Activated naive CD4-positive, alpha-beta T cell treated with anti-CD3 and anti-CD28 coated beads for 36 hours (primary cell): ENCODE data around the gene CMIP. TPM values are rescaled to one million over a fixed set of nuclear protein-coding genes. Genes with fewer than 3 reads are reported as not detected.

ENCODE experiments used
- CTCF ChIA-PET: fragments of 350-600 bp; sonication (Branson Sonifier 250); formaldehyde crosslinking; loops from one replicate; lab custom pipeline; 2021; ENCODE audit warnings: antibody characterized with exemption; lab: Charles Lee
- DNase-seq: peaks from one replicate; pipeline ENCODE4 v3.0.0-alpha.2; 2020
- H3K27ac Mint-ChIP-seq: one replicate; pipeline ENCODE4 v1.8.0; 2021; ENCODE audit warnings: mild to moderate bottlenecking, mixed read lengths
- H3K27me3 Mint-ChIP-seq: one replicate; pipeline ENCODE4 v1.8.0; 2021; ENCODE audit warnings: low read depth, mixed read lengths
- H3K36me3 Mint-ChIP-seq: one replicate; pipeline ENCODE4 v1.8.0; 2021; ENCODE audit warnings: low read depth, mixed read lengths
- H3K4me1 Mint-ChIP-seq: one replicate; pipeline ENCODE4 v1.8.0; 2021; ENCODE audit warnings: low read depth, mixed read lengths
- H3K4me3 Mint-ChIP-seq: one replicate; pipeline ENCODE4 v1.8.0; 2021; ENCODE audit warnings: mild to moderate bottlenecking, moderate library complexity, mixed read lengths
- H3K9me3 Mint-ChIP-seq: one replicate; pipeline ENCODE4 v1.8.0; 2021; ENCODE audit warnings: mixed read lengths
- intact Hi-C: fragments of 100-400 bp; cut with micrococcal nuclease; formaldehyde crosslinking; loops from one replicate; pipeline ENCODE4 v1.15.1; 2023
- microRNA-seq: library from miRNA; unstranded; fragments of <30 nt; microRNA quantifications from one replicate; pipeline ENCODE4 v1.2.0, GENCODE V29; 2022; ENCODE audit warnings: borderline microRNAs expressed, borderline replicate concordance
- total RNA-seq, 2 experiments: library from RNA; stranded (reverse); gene quantifications; one replicate each; pipeline ENCODE4 v1.2.3, GENCODE V29; 2021

CMIP gene
- total RNA-seq, 2 experiments from 2014 or later, result 28.6 to 28.8 TPM

DNA sequence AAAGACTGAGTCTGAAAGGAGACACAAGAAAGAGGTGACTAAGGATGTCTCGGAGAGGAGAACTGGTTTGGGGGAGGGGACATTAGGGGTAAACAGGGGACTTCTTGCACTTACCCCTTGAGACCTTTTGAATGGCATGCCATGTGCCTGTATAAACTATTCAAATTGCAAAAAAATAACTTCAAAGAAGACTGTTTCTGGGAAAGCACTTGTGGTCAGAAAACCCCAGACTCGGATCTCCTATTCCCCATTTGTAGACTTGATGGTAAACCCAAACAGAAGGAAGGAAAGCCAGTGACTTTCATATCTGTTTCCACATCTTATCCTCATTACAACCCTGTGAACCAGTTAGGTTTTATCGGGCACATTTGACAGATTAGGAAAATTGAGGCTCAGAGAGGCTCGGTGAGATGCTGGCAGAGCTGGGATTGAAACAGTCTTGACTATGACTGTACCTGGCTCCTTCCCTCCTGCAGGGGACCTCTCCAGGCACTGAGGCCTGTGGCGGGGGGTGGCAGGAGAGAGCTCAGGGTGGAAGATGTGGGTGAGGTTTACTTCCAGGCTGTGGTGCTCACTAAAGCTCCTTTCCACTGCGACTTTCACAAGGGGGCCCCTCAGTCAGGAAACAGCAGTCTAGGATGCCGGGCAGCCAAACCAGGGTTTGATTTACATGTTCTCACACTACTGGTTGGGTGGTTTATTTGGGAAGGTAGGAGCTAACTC lies 304.0 kb downstream of the CMIP start:
- DNase-seq, result peak; percentile 40
- peaks cover 13% of the 10 kb centered on the region for H3K4me1 Mint-ChIP-seq
- H3K36me3 Mint-ChIP-seq, result no peaks in the 10 kb centered on the region
- intact Hi-C loops, result no loop called here
- H3K9me3 Mint-ChIP-seq, result no peaks in the 10 kb centered on the region
- peak overlapping the region; percentile 5 for H3K27ac Mint-ChIP-seq
- no peaks in the 10 kb centered on the region for H3K27me3 Mint-ChIP-seq
- CTCF ChIA-PET, result interaction anchor here (1.2 to 1.5 kb wide), 2 partner anchors 30 to 125 kb away, joined by 3 to 5 read pairs; no protein-coding TSS in a partner anchor
- H3K4me3 Mint-ChIP-seq, result no peak overlapping the region

DNA sequence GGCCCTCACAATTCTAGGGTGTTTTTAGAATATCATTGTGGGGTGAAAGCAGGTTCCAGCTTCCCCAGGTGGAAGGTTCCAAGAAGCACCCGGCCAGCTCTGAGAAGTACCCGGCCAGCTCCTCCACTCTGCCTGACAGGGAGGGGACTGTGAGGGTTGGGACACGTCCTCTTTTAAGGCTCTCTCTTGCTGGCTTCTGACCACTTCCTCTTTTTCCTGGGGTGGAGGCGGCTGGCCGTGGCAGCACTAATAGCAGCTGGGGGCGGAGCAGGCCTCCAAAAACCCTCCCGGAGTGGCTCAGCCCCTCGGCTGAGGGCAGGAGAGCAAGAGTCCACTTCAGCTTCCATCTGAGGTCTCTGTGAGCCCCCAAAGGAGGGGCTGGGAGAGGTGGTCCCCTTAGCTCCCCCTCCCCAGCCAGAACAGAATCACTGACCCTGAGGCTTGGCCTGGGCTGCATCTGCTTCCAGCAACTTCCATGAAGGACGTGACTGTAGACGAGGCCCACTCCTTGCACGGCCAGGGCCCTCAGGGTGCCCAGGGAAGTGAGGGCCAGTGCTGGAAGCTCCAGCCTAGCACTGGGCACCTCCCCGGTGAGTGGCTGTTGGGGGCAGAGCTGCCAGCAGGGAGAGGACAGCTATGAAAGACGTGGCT lies 307.7 kb downstream of the CMIP start:
- peaks cover 3% of the 10 kb centered on the region for H3K27me3 Mint-ChIP-seq
- H3K27ac Mint-ChIP-seq, result no peak overlapping the region
- CTCF ChIA-PET, result interaction anchor here (0.9 to 1.5 kb wide), 3 partner anchors 12 to 22 kb away, joined by 3 to 5 read pairs (median 4); no protein-coding TSS in a partner anchor
- no peaks in the 10 kb centered on the region for H3K9me3 Mint-ChIP-seq
- no peak overlapping the region for H3K4me3 Mint-ChIP-seq
- peaks cover 5% of the 10 kb centered on the region for H3K4me1 Mint-ChIP-seq
- DNase-seq, result no peak
- no peaks in the 10 kb centered on the region for H3K36me3 Mint-ChIP-seq
- intact Hi-C loops, result no loop called here

DNA sequence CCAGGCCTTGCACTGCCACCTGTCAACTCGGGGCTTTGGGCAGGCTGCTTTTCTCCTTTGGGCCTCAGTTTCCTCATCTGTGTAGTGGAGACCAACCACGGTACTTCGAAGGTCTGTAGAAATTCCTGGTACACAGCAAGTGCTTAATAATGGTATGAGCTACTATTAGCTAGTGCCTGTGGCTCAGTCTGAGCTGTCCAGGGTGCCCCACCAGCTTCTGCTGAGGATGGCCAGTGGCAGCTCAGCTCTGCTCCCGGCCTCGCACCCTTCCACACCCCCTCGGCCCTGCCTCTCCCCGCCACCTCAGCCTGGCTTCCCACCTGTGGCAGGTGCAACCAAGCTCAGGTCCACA lies 308.2 kb downstream of the CMIP start:
- H3K4me1 Mint-ChIP-seq, result peaks cover 5% of the 10 kb centered on the region
- H3K27me3 Mint-ChIP-seq, result peaks cover 3% of the 10 kb centered on the region
- H3K9me3 Mint-ChIP-seq, result no peaks in the 10 kb centered on the region
- no peak for DNase-seq
- no peaks in the 10 kb centered on the region for H3K36me3 Mint-ChIP-seq
- H3K27ac Mint-ChIP-seq, result no peak overlapping the region
- intact Hi-C loops, result no loop called here
- no peak overlapping the region for H3K4me3 Mint-ChIP-seq
- CTCF ChIA-PET, result interaction anchor here (0.6 to 1.5 kb wide), 3 partner anchors 12 to 23 kb away, joined by 3 to 5 read pairs (median 4); no protein-coding TSS in a partner anchor

DNA sequence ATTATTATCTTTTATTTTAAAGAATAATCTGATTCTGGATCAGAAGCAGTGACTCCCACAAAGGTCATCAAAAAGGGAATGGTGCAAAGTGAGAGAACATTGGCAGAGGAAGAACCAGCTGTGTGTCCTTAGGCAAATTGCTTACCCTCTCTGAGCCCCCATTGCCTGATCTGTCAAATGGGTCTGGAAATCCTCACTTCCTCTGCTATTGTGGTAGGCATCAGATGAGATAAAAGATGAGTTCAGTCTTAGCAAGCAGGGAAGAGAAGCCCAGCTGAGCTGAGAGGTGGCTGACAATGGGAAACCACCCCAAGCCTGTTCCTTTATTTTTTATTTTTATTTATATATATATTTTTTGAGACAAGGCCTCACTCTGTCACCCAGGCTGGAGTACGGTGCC lies 310.2 kb downstream of the CMIP start:
- intact Hi-C loops, result no loop called here
- Mint-ChIP-seq H3K4me1 (no peaks in the 10 kb centered on the region), H3K9me3 (no peaks in the 10 kb centered on the region), H3K27ac (no peak overlapping the region), H3K27me3 (peaks cover 3% of the 10 kb centered on the region), H3K36me3 (no peaks in the 10 kb centered on the region), H3K4me3 (no peak overlapping the region)
- no peak for DNase-seq
- CTCF ChIA-PET, result interaction anchor here (0.7 to 1.0 kb wide), 2 partner anchors 17 to 119 kb away, joined by 3 to 4 read pairs; no protein-coding TSS in a partner anchor

DNA sequence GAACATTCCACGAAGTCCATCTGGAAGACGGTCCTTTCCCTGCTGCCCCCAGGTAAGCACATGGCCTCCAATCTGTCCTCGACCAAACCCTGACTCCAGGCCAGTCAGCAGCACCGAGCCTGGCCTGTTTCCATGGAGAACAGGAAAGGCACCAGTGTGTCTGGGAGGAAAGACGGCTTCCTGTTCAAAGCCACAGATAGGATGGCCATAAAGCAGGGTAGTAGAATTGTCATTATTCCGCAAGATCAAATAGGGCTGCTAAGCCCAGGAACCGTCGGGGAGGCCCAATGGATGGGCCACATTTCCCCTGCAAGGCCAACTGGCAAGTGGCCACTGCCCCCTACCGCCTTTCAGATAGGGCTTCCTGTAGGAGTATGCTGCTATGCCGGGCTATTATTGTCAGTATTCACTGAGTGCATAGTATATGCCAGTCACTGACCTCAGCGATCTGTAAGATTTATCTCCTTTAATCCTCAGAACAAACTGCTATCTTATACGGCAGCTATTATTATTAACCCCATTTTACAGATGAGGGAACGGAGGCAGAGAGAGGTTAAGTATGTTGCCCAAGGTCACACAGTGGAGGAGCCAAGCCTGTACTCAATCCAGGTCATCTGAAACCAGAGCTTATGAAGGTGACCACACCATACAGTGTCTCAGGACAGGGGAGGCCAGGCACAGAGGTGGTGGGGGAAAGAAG lies 311.5 kb downstream of the CMIP start:
- Mint-ChIP-seq H3K27ac (no peak overlapping the region), H3K4me3 (no peak overlapping the region), H3K27me3 (peaks cover 3% of the 10 kb centered on the region), H3K9me3 (no peaks in the 10 kb centered on the region), H3K4me1 (no peaks in the 10 kb centered on the region), H3K36me3 (no peaks in the 10 kb centered on the region)
- no peak for DNase-seq
- CTCF ChIA-PET, result interaction anchor here (0.7 to 1.5 kb wide), 4 partner anchors 18 to 131 kb away, joined by 3 to 4 read pairs (median 3); no protein-coding TSS in a partner anchor
- intact Hi-C loops, result no loop called here

DNA sequence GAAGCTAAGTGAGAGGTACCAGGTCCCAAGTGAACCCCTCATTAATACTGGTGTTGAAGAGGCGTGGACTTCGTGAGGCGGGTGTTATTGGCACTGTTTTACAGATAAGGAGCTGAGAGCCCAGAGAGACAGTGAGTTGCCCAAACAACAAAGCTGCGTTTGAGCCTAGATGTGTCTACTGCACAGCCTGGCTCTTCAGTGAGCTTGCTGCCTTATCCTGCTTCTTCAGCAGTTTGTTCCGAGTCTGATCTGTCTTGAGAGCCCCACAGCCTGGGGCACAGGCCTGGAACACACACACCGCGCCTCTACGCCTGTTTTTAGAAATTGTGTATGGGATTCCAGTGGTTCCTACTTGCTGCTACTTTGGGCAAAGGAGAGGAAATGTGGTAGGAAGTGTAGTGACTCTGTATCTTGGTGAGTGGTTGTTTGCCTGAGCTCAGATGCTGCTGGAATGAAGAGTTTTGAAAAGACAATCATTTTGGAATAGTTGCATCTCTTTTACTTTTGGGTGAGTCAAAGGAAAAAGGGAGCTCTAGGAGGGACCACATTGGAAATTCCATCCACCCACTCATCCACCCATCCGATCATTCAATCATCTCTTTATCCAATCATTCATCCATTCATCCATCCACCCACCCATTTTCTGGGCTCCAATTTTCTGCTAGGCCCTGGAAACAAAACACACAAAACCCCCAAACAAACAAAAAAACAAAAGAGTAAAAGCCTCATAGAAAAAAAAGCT lies 312.2 kb downstream of the CMIP start:
- Mint-ChIP-seq H3K4me3 (no peak overlapping the region), H3K36me3 (no peaks in the 10 kb centered on the region), H3K9me3 (no peaks in the 10 kb centered on the region), H3K27ac (no peak overlapping the region), H3K4me1 (no peaks in the 10 kb centered on the region), H3K27me3 (peaks cover 3% of the 10 kb centered on the region)
- DNase-seq, result no peak
- intact Hi-C loops, result no loop called here
- CTCF ChIA-PET, result interaction anchor here (0.7 to 1.5 kb wide), 3 partner anchors 9 to 130 kb away, joined by 3 to 4 read pairs (median 3); no protein-coding TSS in a partner anchor

DNA sequence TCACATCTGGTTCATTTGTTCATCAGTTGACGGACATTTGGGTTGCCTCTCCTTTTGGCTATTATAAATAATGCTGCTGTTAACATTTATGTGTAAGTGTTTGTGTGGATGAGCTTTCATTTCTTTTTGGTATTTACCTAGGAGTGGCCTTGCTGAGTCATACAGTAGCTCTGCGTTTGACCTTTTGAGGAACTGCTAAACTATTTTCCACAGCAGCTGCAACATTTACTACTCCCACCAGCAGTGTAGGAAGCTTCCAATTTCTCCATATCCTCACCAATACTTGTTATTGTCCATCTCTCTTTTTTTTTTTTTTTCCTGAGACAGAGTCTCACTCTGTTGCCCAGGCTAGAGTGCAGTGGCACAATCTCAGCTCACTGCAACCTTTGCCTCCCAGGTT lies 313.8 kb downstream of the CMIP start:
- Mint-ChIP-seq H3K36me3 (no peaks in the 10 kb centered on the region), H3K27me3 (peaks cover 3% of the 10 kb centered on the region), H3K4me1 (no peaks in the 10 kb centered on the region), H3K9me3 (no peaks in the 10 kb centered on the region), H3K27ac (no peak overlapping the region), H3K4me3 (no peak overlapping the region)
- intact Hi-C loops, result no loop called here
- CTCF ChIA-PET, result interaction anchor here (0.7 kb wide), 1 partner anchor 16 kb away, joined by 4 read pairs; no protein-coding TSS in a partner anchor
- no peak for DNase-seq

Small RNA genes lying within 50 kb of the gene (microRNA-seq; reads per million reads assigned to microRNA genes)
- gene MIR6504, result not detected
- gene MIR7854, result 3.8 reads per million

Other genes with a start within 250 kb of the CMIP start
- not detected for gene BCO1, start 206.1 kb upstream of the CMIP start, total RNA-seq
- 10 to 100 TPM; 10.6 to 11.3 TPM for gene GAN, start 129.8 kb upstream of the CMIP start, total RNA-seq